ENCODE results near the gene PCDHGB3. TPM values are rescaled to one million over a fixed set of nuclear protein-coding genes. Genes with fewer than 3 reads are reported as not detected.

PCDHGB3 gene
- polyA plus RNA-seq, 1 donor from 2014 or later: not detected

- Histone ChIP-seq H3K36me3 (ENCODE audit: insufficient read depth, low read length) (no peaks in the 10 kb centered on the region), H2AFZ (ENCODE audit: low read depth, low read length) (no peak overlapping the region), H3K9ac (ENCODE audit: low read length) (no peak overlapping the region), H3K9me2 (ENCODE audit: insufficient read depth, low read length) (no peaks in the 10 kb centered on the region), H3K27me3 (ENCODE audit: insufficient read depth, low read depth, low read length) (no peaks in the 10 kb centered on the region), H3K79me2 (replicated peaks; ENCODE audit: insufficient read depth, low read length) (no peaks in the 10 kb centered on the region), H3K9me3 (ENCODE audit: low read length) (peaks cover 10% of the 10 kb centered on the region), H3K4me2 (ENCODE audit: low read length) (no peak overlapping the region), H4K20me1 (ENCODE audit: insufficient read depth) (no peaks in the 10 kb centered on the region), H3K27ac (ENCODE audit: low read length) (no peak overlapping the region), H3F3A (ENCODE audit: insufficient read depth, low read length, poor library complexity, severe bottlenecking) (no peaks in the 10 kb centered on the region), H3K4me3 (ENCODE audit: low read length) (no peak overlapping the region)
- TF ChIP-seq MXI1 (conservative IDR thresholded peaks at IDR 0.05; ENCODE audit: poor library complexity, severe bottlenecking): no peak
- no peak for TF ChIP-seq RAD21 (conservative IDR thresholded peaks at IDR 0.05)
- no peak for TF ChIP-seq EZH2 (IDR thresholded peaks at IDR 0.05; ENCODE audit: borderline replicate concordance, insufficient read depth, low read length, poor library complexity, severe bottlenecking)
- TF ChIP-seq TAF1 (IDR thresholded peaks at IDR 0.05; ENCODE audit: low read depth): no peak
- no peak for TF ChIP-seq EP300 (conservative IDR thresholded peaks at IDR 0.05; ENCODE audit: poor library complexity, severe bottlenecking)
Observed at GRCh38 chr5:141342773-141343172, 27.3 kb upstream of the PCDHGB3 start.

GRCh38 chr5:141343242-141343952 is 26.6 kb upstream of the PCDHGB3 start, which contains the start of gene PCDHGA3:
TSS of gene PCDHGA3 (plus strand) at chr5:141343829. CDS start at chr5:141344034, 205 bp downstream.
- Histone ChIP-seq H3K4me2 (ENCODE audit: low read length) (no peak within 1 kb of the TSS), H2AFZ (ENCODE audit: low read depth, low read length) (no peak within 1 kb of the TSS), H3K9me3 (ENCODE audit: low read length) (peaks cover 10% of the 10 kb centered on the region), H4K20me1 (ENCODE audit: insufficient read depth) (no peaks in the 10 kb centered on the region), H3K27ac (ENCODE audit: low read length) (no peak within 1 kb of the TSS), H3K9me2 (ENCODE audit: insufficient read depth, low read length) (no peaks in the 10 kb centered on the region), H3F3A (ENCODE audit: insufficient read depth, low read length, poor library complexity, severe bottlenecking) (no peaks in the 10 kb centered on the region), H3K4me3 (ENCODE audit: low read length) (no peak within 1 kb of the TSS), H3K27me3 (ENCODE audit: insufficient read depth, low read depth, low read length) (no peaks in the 10 kb centered on the region), H3K79me2 (replicated peaks; ENCODE audit: insufficient read depth, low read length) (no peaks in the 10 kb centered on the region), H3K36me3 (ENCODE audit: insufficient read depth, low read length) (no peaks in the 10 kb centered on the region), H3K9ac (ENCODE audit: low read length) (no peak within 1 kb of the TSS)
- TF ChIP-seq, protein P1, sequence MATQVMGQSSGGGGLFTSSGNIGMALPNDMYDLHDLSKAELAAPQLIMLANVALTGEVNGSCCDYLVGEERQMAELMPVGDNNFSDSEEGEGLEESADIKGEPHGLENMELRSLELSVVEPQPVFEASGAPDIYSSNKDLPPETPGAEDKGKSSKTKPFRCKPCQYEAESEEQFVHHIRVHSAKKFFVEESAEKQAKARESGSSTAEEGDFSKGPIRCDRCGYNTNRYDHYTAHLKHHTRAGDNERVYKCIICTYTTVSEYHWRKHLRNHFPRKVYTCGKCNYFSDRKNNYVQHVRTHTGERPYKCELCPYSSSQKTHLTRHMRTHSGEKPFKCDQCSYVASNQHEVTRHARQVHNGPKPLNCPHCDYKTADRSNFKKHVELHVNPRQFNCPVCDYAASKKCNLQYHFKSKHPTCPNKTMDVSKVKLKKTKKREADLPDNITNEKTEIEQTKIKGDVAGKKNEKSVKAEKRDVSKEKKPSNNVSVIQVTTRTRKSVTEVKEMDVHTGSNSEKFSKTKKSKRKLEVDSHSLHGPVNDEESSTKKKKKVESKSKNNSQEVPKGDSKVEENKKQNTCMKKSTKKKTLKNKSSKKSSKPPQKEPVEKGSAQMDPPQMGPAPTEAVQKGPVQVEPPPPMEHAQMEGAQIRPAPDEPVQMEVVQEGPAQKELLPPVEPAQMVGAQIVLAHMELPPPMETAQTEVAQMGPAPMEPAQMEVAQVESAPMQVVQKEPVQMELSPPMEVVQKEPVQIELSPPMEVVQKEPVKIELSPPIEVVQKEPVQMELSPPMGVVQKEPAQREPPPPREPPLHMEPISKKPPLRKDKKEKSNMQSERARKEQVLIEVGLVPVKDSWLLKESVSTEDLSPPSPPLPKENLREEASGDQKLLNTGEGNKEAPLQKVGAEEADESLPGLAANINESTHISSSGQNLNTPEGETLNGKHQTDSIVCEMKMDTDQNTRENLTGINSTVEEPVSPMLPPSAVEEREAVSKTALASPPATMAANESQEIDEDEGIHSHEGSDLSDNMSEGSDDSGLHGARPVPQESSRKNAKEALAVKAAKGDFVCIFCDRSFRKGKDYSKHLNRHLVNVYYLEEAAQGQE (IDR thresholded peaks at IDR 0.05; ENCODE audit: borderline replicate concordance): no peak
- no peak for TF ChIP-seq CTCF (IDR thresholded peaks at IDR 0.05; ENCODE audit: poor library complexity, severe bottlenecking)
- TF ChIP-seq TAF1 (IDR thresholded peaks at IDR 0.05; ENCODE audit: low read depth): no peak
- TF ChIP-seq EP300 (conservative IDR thresholded peaks at IDR 0.05; ENCODE audit: poor library complexity, severe bottlenecking): no peak
- no peak for TF ChIP-seq RAD21 (conservative IDR thresholded peaks at IDR 0.05)
- no peak for TF ChIP-seq POLR2AphosphoS5 (IDR thresholded peaks at IDR 0.05)
- TF ChIP-seq MXI1 (conservative IDR thresholded peaks at IDR 0.05; ENCODE audit: poor library complexity, severe bottlenecking): no peak
- TF ChIP-seq SMC3 (conservative IDR thresholded peaks at IDR 0.05; ENCODE audit: poor library complexity): no peak
- TF ChIP-seq EZH2 (IDR thresholded peaks at IDR 0.05; ENCODE audit: borderline replicate concordance, insufficient read depth, low read length, poor library complexity, severe bottlenecking): no peak

Measured in neural cell (in vitro differentiated cells).